H1 (cell line): ENCODE results near the gene MOK. TPM values are rescaled to one million over a fixed set of nuclear protein-coding genes. Genes with fewer than 3 reads are reported as not detected.

Experiments
- CBX5 ChIP-seq: fragments of 300-800, 300-1000 bp; sonication (generic); IDR thresholded peaks from 2 replicates; pipeline ENCODE4 v1.7.1; 2016; ENCODE audit warnings: antibody characterized with exemption, low read length, low read depth
- CREB1 ChIP-seq: IDR thresholded peaks from 2 replicates; pipeline ENCODE4 v1.6.1; 2012; ENCODE audit warnings: inconsistent platforms
- CTBP2 ChIP-seq: IDR thresholded peaks from 2 replicates; pipeline ENCODE4 v1.7.0; 2011; ENCODE audit warnings: borderline replicate concordance, mild to moderate bottlenecking, moderate library complexity, mixed read lengths, low read length; ENCODE audit not compliant: insufficient read depth, insufficient read length
- EP300 ChIP-seq, 2 experiments: IDR thresholded peaks; 1 replicate in 1 of 2; 2 replicates in 1 of 2; pipeline ENCODE4 v1.6.1; 2011 to 2012; ENCODE audit warnings: low read depth in 2 of 2, low read length in 2 of 2, mild to moderate bottlenecking in 2 of 2, borderline replicate concordance in 1 of 2, inconsistent platforms in 1 of 2, moderate library complexity in 1 of 2
- EZH2 ChIP-seq: fragments of 200-600 bp; sonication (generic); IDR thresholded peaks from 2 replicates; pipeline ENCODE4 v1.7.1; 2012; ENCODE audit warnings: low read depth, mild to moderate bottlenecking, moderate library complexity, low read length, inconsistent platforms; ENCODE audit not compliant: severe bottlenecking
- HDAC2 ChIP-seq, 2 experiments: fragments of 300-600 bp in 1 of 2; sonication (generic) in 1 of 2; IDR thresholded peaks; 2 replicates each; pipeline ENCODE4 v1.6.1; 2011 to 2012; ENCODE audit warnings: low read depth in 2 of 2, low read length in 2 of 2, mild to moderate bottlenecking in 2 of 2, moderate library complexity in 2 of 2, borderline replicate concordance in 1 of 2, inconsistent platforms in 1 of 2
- JUND ChIP-seq: IDR thresholded peaks from 2 replicates; pipeline ENCODE4 v1.6.1; 2011; ENCODE audit warnings: mild to moderate bottlenecking, improper control_type of control experiment, low read length
- KDM5A ChIP-seq: fragments of 200-600 bp; IDR thresholded peaks from 2 replicates; pipeline ENCODE4 v1.7.1; 2012; ENCODE audit warnings: mild to moderate bottlenecking, low read length, inconsistent platforms, mixed read lengths
- NRF1 ChIP-seq: IDR thresholded peaks from 2 replicates; pipeline ENCODE4 v1.6.1; 2011; ENCODE audit warnings: mild to moderate bottlenecking, low read depth, low read length, improper control_type of control experiment
- PHF8 ChIP-seq: fragments of 200-600 bp; sonication (generic); conservative IDR thresholded peaks from 2 replicates; pipeline ENCODE4 v1.7.1; 2012; ENCODE audit warnings: low read depth, mild to moderate bottlenecking, inconsistent platforms, low read length, moderate library complexity
- POLR2A ChIP-seq, 2 experiments: IDR thresholded peaks; 1 replicate in 1 of 2; 2 replicates in 1 of 2; pipeline ENCODE4 v1.6.1; 2011; ENCODE audit warnings: low read depth in 2 of 2, low read length in 2 of 2, mild to moderate bottlenecking in 2 of 2; ENCODE audit errors: control extremely low read depth in 1 of 2
- RNF2 ChIP-seq: fragments of 200-900, 300-1000 bp; sonication (generic); IDR thresholded peaks from 2 replicates; pipeline ENCODE4 v1.7.1; 2016; ENCODE audit warnings: borderline replicate concordance, low read depth, mild to moderate bottlenecking, antibody characterized with exemption, low read length; ENCODE audit not compliant: poor library complexity, severe bottlenecking; ENCODE audit errors: missing control alignments
- RXRA ChIP-seq: IDR thresholded peaks from 2 replicates; pipeline ENCODE4 v1.6.1; 2011; ENCODE audit warnings: low read depth, mild to moderate bottlenecking, low read length, moderate library complexity; ENCODE audit not compliant: insufficient read depth
- SIN3A ChIP-seq, 2 experiments: IDR thresholded peaks in 1 of 2; conservative IDR thresholded peaks in 1 of 2; 2 replicates each; pipeline ENCODE4 v1.6.1; 2011 to 2012; ENCODE audit warnings: low read length in 2 of 2, improper control_type of control experiment in 1 of 2, low read depth in 1 of 2, mild to moderate bottlenecking in 1 of 2
- SIRT6 ChIP-seq: IDR thresholded peaks from one replicate; pipeline ENCODE4 v1.7.1; 2012; ENCODE audit warnings: low read length, inconsistent platforms
- SP1 ChIP-seq: IDR thresholded peaks from 2 replicates; pipeline ENCODE4 v1.6.1; 2011; ENCODE audit warnings: low read depth, low read length
- SP2 ChIP-seq: IDR thresholded peaks from 2 replicates; pipeline ENCODE4 v1.6.1; 2012; ENCODE audit warnings: mild to moderate bottlenecking, low read length, inconsistent platforms
- SP4 ChIP-seq: IDR thresholded peaks from 2 replicates; pipeline ENCODE4 v1.6.1; 2012; ENCODE audit warnings: low read length, inconsistent platforms
- SRF ChIP-seq: IDR thresholded peaks from 2 replicates; pipeline ENCODE4 v1.6.1; 2011; ENCODE audit warnings: mild to moderate bottlenecking, low read depth, low read length, moderate library complexity
- TAF1 ChIP-seq: IDR thresholded peaks from 2 replicates; pipeline ENCODE4 v1.6.1; 2011; ENCODE audit warnings: mild to moderate bottlenecking, low read depth, low read length
- TCF12 ChIP-seq: IDR thresholded peaks from 2 replicates; pipeline ENCODE4 v1.6.1; 2011; ENCODE audit warnings: low read depth, mild to moderate bottlenecking, low read length
- TEAD4 ChIP-seq: IDR thresholded peaks from 2 replicates; pipeline ENCODE4 v1.6.1; 2012; ENCODE audit warnings: low read depth, low read length, inconsistent platforms, mixed read lengths
- YY1 ChIP-seq: IDR thresholded peaks from 2 replicates; pipeline ENCODE4 v1.6.1; 2011; ENCODE audit warnings: low read depth, mild to moderate bottlenecking, low read length
- polyA plus RNA-seq, 7 experiments: library from polyadenylated mRNA; depleted of rRNA in 3 of 7; stranded (reverse) in 5 of 7; unstranded in 2 of 7; fragments of >200 nt in 5 of 7; fragments of 200-250 nt in 2 of 7; gene quantifications; 1 replicate in 5 of 7; 2 replicates in 1 of 7; 4 replicates in 1 of 7; pipeline versions ENCODE4 v1.2.1 to v1.2.3, GENCODE V29; 2011 to 2013; ENCODE audit warnings: missing spikeins in 2 of 7, mixed read lengths in 2 of 7
- total RNA-seq: library from RNA; stranded (reverse); fragmentation: NEBNext Ultra II Directional; extraction: Animal tissue kit (Norgen Biotek cat#: 25700); gene quantifications from 2 replicates; pipeline ENCODE4 v1.2.1, GENCODE V29; 2021
- TF ChIP-seq, protein P1 (sequence below): IDR thresholded peaks from 2 replicates; pipeline ENCODE4 v1.6.1; 2011; ENCODE audit warnings: low read depth, mild to moderate bottlenecking, low read length; ENCODE audit not compliant: insufficient read depth

MOK gene
- total and polyA plus RNA-seq, 2 of the 8 experiments (the other 6 are each of a cell fraction or from before 2014, with no cell fraction given): 2.1 to 2.5 TPM

DNA sequence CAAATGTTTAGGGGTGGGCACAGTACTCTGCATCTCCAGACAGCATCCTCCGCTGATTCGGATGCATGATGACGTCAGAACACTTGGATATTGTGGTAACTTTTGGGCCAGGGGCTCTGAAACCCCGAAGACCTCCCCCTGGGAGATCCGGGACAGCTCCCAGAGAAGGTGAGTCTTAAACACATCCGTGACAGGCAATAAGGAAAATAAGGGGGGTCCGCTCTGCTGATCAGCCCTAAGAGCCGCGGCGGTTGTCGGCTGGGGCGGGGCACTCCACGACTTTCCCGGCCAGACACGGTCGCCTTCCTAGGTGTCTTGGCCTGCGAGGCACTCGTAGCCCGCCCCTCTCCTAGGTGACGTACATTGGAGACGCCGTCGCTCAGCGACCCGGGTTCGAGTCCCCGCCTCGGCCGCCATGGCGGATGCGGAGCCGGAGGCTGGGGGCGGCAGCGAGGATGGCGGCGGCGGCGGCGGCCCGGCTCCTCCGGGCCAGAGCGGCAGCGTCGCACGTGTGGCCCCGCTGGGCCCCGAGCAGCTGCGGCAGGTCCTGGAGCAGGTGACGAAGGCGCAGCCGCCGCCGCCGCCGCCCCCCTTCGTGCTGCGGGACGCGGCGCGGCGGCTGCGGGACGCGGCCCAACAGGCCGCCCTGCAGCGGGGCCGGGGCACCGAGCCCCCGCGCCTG, 14.5 kb upstream of the MOK start, which contains the start of gene ZNF839 (continued):
- no peak for TF ChIP-seq HDAC2 (IDR thresholded peaks at IDR 0.05; ENCODE audit: borderline replicate concordance in 1 of 2, low read depth in 2 of 2, low read length in 2 of 2)
- TF ChIP-seq TAF1: peak; percentile 72; the same call in 1 of the 2 replicates
- no peak for TF ChIP-seq CTBP2
- no peak for TF ChIP-seq SP2
- peak; percentile 59; the same call in 1 of the 2 replicates for TF ChIP-seq PHF8
- no peak for TF ChIP-seq CBX5
- TF ChIP-seq NRF1: no peak
- 0 out of 2 replicates have a peak, but pooled peaks have one; percentile 15 for TF ChIP-seq TEAD4
- no peak for TF ChIP-seq POLR2A (IDR thresholded peaks at IDR 0.05; ENCODE audit: control extremely low read depth in 1 of 2, low read depth in 2 of 2, low read length in 2 of 2)
- no peak for TF ChIP-seq TCF12
- TF ChIP-seq, protein P1, sequence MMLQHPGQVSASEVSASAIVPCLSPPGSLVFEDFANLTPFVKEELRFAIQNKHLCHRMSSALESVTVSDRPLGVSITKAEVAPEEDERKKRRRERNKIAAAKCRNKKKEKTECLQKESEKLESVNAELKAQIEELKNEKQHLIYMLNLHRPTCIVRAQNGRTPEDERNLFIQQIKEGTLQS: 0 out of 2 replicates have a peak, but pooled peaks have one; percentile 8
- TF ChIP-seq RNF2: no peak
- 0 out of 2 replicates have a peak, but pooled peaks have one; percentile 48 for TF ChIP-seq SP4
- TF ChIP-seq EP300 (IDR thresholded peaks at IDR 0.05; ENCODE audit: borderline replicate concordance in 1 of 2, low read depth in 2 of 2, low read length in 2 of 2): no peak
- 0 out of 2 replicates have a peak, but pooled peaks have one; percentile 30 for TF ChIP-seq SP1
- peak; percentile 96 for TF ChIP-seq CREB1
- 0 out of 2 replicates have a peak, but pooled peaks have one; percentile 2 for TF ChIP-seq JUND
- TF ChIP-seq SIN3A (conservative IDR thresholded peaks at IDR 0.05 in 1 of 2, IDR thresholded peaks at IDR 0.05 in 1 of 2; ENCODE audit: low read depth in 1 of 2, low read length in 2 of 2): peak in 1 of 2 experiments; percentile 74; a peak in 2 of 4 replicates
- no peak for TF ChIP-seq EZH2
- 0 out of 2 replicates have a peak, but pooled peaks have one; percentile 30 for TF ChIP-seq SRF
- TF ChIP-seq YY1: peak; percentile 94
- TF ChIP-seq SIRT6: no peak
- no peak for TF ChIP-seq RXRA
- TF ChIP-seq KDM5A: 0 out of 2 replicates have a peak, but pooled peaks have one; percentile 48
